ENCODE results near the gene C1QTNF12.

Gene C1QTNF12

GRCh38 chr1:1273512-1274298, 27.2 kb upstream of the C1QTNF12 start, which contains the start of gene UBE2J2:
Gene UBE2J2 (minus strand): TSS chr1:1273854. CDS start chr1:1267992, 5,862 bp downstream.
- H3K4me3 ChIP-seq (ENCODE audit: control insufficient read depth, low read depth, low read length): peak within 1 kb of the TSS; percentile 83
- DNase-seq (ENCODE audit: low read depth): peak; percentile 70
- no peak for TF ChIP-seq CTCF (IDR thresholded peaks at IDR 0.05; ENCODE audit: control insufficient read depth, insufficient read depth, low read depth, low read length, missing control alignments)

DNA sequence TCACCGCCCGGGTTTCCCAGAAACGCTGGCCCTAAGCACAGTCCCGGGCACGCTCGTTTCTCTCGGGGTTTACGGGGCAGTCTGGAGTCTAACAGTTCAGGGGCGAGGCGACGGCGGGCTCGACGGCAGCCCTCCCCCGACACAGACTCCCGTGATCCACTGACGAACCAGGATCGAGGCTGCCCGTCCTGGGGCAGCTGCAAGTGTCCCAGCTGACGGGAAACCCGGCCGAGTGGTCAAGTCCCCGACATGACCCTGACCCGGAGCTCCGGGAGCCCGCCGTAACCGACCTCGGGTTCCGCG, 26.6 kb upstream of the C1QTNF12 start:
- DNase-seq (ENCODE audit: low read depth): no peak
- TF ChIP-seq CTCF (IDR thresholded peaks at IDR 0.05; ENCODE audit: control insufficient read depth, insufficient read depth, low read depth, low read length, missing control alignments): no peak
- peak overlapping the region; percentile 83 for H3K4me3 ChIP-seq (ENCODE audit: control insufficient read depth, low read depth, low read length)

- peak overlapping the region; percentile 83 for H3K4me3 ChIP-seq (ENCODE audit: control insufficient read depth, low read depth, low read length)
- no peak for TF ChIP-seq CTCF (IDR thresholded peaks at IDR 0.05; ENCODE audit: control insufficient read depth, insufficient read depth, low read depth, low read length, missing control alignments)
- no peak for DNase-seq (ENCODE audit: low read depth)
These were observed 26.1 kb upstream of the C1QTNF12 start for GRCh38 chr1:1272341-1273208.

DNA sequence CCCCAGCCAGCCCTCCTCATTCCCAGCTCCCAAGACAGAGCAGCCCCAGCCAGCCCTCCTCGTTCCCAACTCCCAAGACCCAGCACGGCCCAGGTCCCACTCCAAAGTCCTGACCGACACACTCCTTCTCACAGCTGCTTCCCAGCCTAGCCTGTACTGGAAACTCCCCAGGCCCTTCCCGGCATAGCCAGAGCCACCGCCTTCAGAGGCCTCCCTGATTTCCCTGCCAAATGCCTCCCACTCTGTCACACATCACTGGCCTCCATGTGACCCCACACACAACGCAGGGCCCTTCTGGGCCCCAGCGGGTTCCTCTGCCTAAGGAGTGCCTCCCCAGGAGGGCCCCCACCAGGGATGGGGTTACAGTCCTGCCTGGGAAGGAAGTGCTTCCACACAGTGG, 24.3 kb upstream of the C1QTNF12 start:
- DNase-seq (ENCODE audit: low read depth): no peak
- H3K4me3 ChIP-seq (ENCODE audit: control insufficient read depth, low read depth, low read length): no peak overlapping the region

GRCh38 chr1:1268284-1268682, 21.8 kb upstream of the C1QTNF12 start:
- no peak for DNase-seq (ENCODE audit: low read depth)
- TF ChIP-seq CTCF (IDR thresholded peaks at IDR 0.05; ENCODE audit: control insufficient read depth, insufficient read depth, low read depth, low read length, missing control alignments): no peak
- no peak overlapping the region for H3K4me3 ChIP-seq (ENCODE audit: control insufficient read depth, low read depth, low read length)

More for the DNA sequence above, 24.3 kb upstream of the C1QTNF12 start:
- no peak for TF ChIP-seq CTCF (IDR thresholded peaks at IDR 0.05; ENCODE audit: control insufficient read depth, insufficient read depth, low read depth, low read length, missing control alignments)

DNA sequence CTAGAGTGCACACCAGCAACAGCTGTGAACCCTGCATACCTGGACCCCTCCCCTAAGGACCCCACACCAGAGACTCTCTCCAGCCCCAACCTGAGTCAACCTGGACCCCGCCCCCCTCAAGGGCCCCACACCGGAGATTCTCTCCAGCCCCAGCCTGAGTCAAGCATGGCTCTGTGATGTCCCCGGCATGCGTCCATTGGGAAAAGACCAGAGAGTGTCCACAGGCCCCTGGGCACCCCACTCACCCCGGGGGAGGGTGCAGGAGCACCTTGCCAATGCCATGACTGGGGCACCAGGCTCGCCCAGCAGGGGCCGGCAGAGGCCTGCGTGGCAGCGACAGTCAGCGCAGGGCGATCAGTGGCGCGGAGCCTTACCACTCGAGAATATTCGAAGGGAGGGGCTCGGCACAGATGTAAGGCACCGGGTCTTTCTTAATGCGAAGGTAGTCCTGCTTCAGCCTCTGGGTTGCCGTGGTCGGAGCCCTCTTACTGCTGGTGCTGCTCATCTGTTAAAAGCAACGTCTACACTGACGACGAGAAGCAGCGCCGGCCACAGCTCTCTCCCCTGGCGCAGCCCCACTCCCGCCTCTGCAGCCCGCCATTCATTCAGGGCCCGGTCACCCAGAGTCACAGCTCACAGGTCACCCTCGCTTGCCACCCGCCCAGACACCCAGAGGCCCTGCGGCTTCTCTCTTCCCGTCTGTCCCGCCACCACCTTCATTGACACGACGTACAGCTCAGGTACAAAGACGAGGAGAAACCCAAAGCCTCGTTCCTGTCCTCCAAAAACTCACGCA, 21.2 kb upstream of the C1QTNF12 start:
- H3K4me3 ChIP-seq (ENCODE audit: control insufficient read depth, low read depth, low read length): no peak overlapping the region
- no peak for DNase-seq (ENCODE audit: low read depth)

More for the DNA sequence above, 21.2 kb upstream of the C1QTNF12 start:
- no peak for TF ChIP-seq CTCF (IDR thresholded peaks at IDR 0.05; ENCODE audit: control insufficient read depth, insufficient read depth, low read depth, low read length, missing control alignments)

Measured in AG09309 (cell line).